Erythroblast (primary cell): Measurements from ENCODE around the gene NMRK2.

Experiments
- DNase-seq, 2 experiments: peaks; one replicate each; lab custom pipeline; 2025; lab: John Stamatoyannopoulos, UW
- GATA1 ChIP-seq: IDR thresholded peaks from 2 replicates; pipeline ENCODE4 v1.6.1; 2011; ENCODE audit warnings: low read depth, mild to moderate bottlenecking, control low read depth, low read length, moderate library complexity
- POLR2A ChIP-seq: IDR thresholded peaks from 2 replicates; pipeline ENCODE4 v1.6.1; 2011; ENCODE audit warnings: mild to moderate bottlenecking, low read length

The NMRK2 gene

DNA sequence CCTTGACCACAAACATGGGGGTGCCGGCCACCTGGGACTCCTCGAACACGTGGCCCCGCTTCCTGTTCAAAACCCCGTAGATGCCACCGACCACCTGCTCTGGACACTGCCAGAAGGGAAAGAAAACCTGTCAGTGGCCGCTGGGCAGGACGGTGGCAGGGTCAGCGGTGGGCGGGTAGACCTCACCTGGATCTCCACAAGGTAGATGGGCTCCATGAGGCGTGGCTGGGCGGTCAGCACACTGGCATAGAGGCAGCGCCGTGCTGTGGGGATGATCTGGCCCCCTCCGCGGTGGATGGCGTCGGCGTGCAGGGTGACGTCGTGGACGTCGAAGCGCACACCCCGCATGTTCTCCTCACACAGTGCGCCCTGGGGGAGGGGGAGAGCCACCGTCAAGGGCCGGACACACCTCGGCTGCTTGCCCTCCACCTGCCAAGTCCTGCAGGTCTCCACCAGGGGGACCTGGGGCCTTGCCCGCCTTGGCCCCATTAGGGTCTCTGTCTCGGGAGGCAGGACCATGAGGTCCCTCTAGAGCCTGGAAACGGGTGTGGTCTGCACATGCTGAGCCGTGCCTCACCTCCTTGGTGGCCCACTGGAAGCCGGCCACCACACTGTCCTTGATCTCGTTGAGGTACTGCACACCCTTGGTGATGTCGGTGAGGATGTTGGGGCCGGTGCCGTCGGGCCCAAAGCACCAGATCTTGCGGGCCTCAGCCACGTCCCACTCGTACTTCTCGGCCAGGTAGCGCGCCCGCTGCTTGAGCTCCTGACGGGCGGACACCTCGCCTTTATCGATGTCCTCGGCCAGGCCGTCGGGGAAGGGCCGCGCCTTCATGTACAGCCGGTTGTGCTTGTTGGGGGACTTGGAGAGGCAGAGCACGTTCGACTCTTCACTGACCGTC is 44.6 kb downstream of the NMRK2 start:
- peak; percentile 13 for TF ChIP-seq POLR2A
- no peak for TF ChIP-seq GATA1
- no peak for DNase-seq

GRCh38 chr19:3978145-3978544 is 45.3 kb downstream of the NMRK2 start:
- TF ChIP-seq POLR2A (no peak), GATA1 (no peak)
- DNase-seq: no peak

DNA sequence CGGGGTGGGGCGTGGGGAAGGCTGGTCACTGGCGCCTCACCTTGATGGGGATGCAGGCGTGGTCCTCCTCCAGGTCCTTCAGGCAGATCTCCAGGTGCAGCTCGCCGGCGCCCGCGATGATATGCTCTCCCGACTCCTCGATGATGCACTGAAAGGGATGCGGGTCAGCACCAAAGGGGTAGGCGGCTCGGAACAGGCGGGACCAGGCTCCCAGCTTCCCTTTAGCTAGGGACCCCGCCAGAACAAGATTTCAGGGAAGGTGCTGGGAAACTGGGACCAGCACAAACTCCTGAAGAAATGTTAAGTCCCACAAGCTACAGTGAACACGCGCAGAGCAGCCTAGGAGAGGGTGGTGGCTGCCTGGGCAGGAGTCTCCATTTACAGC is 46.4 kb downstream of the NMRK2 start:
- DNase-seq: no peak
- TF ChIP-seq POLR2A (no peak), GATA1 (no peak)

- TF ChIP-seq GATA1 (no peak), POLR2A (no peak)
- DNase-seq: no peak
Observed at GRCh38 chr19:3979674-3980352, 46.9 kb downstream of the NMRK2 start.

DNA sequence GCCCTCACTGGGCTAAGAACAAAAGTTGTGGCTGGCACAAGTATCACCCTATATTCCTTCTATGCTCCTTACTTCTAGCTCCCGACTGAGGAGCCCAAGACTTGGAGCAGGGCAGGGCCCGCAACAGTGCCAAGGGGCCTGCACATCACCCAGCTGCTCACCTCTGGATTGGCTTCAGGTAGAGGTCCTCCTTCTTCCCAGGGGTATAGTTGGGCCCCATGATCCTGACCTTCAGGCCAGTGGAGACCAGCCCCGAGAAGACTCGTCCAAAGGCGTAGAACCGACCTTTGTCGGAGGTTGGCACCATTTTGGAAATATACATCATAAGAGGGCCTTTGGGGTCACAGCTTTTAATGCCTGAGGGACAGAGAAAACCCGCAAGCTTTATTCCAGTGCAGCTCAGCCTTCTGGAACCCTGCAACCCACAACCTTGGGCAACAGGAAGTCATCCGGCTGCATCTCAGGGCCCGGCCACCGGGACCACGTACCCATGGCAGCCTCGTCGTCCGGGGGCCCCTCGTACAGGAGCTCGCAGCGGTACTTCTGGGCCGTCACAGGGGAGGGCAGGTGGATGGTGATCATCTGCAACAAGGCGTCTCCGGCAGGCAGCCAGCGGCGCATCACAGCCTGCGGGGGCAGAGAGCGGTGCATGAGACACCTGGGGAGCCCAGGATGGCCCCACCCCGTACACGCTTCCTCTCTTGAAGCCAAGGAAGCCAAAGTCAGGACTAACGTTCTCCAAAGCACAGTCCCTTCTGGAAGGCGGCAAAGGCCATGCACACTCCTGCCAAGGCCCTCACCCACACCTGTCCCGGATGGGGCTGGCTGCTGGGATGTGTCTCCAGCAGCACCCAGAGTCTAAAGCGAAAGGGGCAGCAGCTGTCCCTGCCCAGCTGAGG is 47.7 kb downstream of the NMRK2 start:
- no peak for DNase-seq
- TF ChIP-seq GATA1: no peak
- no peak for TF ChIP-seq POLR2A

- no peak for DNase-seq
Observed at GRCh38 chr19:3981373-3981735, 48.5 kb downstream of the NMRK2 start.

DNA sequence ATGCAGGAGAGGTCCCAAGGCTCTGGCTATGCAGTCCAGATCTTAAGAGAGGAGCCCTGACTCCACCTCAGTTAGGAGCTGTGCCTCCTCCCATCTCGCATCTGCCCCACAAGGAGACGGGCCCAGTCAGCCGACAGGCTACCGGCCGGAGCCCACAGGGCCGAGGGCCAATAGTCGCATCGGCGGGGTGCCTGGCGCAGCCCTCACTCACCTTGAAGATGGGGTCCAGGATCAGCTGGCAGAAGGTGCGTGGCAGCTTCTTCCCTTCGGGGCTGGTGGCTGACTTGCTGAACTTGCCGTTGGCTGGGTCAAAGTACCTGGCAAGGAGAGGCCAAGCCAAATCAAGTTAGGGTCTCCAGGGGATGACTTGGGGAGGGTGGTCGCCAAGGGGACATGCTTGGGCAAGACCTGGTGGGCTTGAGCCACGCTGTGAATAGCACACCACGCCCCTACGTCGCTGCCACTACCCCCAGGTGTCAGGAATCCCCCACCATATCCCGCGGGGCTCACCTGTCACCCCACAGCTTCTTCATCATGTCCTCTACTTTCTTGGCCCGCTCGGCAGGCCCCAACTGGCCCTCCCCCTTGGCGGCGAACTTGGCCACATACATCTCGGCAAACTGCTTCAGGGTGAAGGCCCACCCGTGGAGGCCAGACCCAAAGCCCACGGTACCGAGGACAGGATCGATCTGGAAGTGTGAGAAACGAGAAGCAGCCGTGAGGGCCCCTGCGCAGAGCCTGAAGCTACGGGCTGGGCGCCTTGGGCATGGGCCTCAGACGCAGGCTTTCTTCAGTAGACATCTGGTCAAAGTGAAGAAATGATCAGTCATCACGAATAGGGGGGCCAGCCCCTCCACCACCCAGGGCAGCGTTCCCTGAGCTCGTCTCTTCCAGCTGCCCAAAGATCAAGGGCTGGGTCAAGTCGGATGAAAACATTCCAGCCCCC is 49.1 kb downstream of the NMRK2 start:
- TF ChIP-seq POLR2A: no peak
- no peak for TF ChIP-seq GATA1
- no peak for DNase-seq

More at GRCh38 chr19:3981373-3981735, 48.5 kb downstream of the NMRK2 start:
- no peak for TF ChIP-seq GATA1
- TF ChIP-seq POLR2A: no peak

DNA sequence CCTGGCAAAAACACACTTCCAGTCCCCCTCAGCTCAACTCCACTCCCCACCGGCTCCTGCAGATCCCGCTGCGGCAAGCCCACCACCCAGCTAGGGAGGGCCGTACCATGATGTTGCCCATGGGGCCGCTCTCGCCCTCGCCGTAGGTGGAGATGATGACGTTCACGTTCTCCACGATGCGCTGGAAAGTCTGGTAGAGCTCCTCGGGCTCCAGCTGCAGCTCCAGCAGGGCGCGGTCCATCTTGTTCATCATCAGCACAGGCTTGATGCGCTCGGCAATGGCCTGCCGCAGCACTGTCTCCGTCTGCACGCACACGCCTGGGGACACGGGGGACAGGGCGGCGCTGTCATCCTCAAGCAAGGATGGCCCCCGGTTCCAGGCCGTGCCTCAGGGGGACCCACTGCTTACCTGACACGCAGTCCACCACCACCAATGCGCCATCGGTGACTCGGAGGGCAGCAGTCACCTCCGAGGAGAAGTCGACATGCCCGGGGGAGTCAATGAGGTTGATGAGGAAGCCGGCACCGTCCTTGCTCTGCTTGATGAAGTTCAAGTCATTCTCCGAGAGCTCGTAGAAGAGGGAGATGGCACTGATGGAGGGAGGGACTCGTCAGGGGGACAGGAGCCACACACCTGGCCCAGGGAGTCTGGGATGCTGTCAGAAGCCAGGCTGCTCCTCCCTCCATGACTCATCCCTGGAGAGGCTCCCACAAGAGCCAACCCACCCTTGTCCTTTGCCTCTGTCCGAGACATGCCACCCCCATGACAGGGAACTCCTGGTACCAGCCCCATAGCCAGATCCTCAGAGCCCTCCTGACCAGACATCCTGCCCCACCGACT is 50.1 kb downstream of the NMRK2 start:
- DNase-seq: no peak
- TF ChIP-seq POLR2A: no peak
- no peak for TF ChIP-seq GATA1

DNA sequence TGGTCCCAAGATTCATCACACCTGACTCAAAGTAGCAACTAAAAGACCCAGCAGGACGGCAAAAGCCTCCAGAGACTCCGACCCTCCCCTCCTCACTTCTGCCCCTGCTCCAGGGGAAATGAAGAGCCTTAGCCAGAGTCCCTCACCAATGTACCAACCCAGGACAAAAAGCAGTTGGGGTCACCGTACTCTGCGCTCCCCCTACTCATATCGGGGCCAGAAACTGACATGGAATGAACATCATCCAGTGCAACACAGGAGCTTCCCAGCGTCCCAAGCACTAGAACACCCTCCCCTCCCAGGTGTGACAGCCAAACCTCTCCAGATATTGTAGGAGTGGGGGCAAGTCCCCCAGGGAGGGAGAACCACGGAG is 50.7 kb downstream of the NMRK2 start:
- TF ChIP-seq GATA1: no peak
- TF ChIP-seq POLR2A: no peak
- DNase-seq: no peak

DNA sequence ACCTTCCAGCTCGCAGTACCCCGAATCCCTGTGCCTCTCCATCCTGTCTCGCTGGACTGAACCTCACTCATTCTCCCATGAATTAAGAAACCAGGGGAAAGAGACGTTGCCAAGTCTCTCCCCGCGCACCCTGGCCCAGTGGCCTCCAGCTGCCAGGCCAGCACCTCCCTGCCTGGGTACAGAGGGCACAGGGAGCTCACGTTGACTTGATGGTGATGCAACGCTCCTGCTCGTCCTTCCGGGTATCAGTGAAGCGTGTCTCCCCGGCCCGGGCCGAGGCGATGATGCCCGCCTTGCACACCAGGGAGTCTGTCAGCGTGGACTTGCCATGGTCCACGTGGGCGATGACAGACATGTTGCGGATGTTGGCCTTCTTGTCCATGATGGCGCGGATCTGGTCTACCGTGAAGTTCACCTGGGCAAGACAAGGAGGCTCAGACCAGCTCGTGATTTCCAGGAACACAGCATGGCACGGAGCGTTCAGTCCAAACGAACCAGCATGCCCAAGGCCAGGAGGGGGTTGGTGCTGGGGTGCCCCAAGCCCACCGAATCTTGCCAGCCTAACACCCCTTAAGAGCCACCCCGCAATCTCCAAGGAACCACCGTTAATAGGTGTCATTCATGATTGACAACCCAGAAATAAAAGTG is 51.2 kb downstream of the NMRK2 start:
- no peak for DNase-seq

GRCh38 chr19:3984584-3984907 is 51.7 kb downstream of the NMRK2 start:
- peak in 1 of 2 experiments; percentile 82 for DNase-seq
- TF ChIP-seq GATA1 (no peak), POLR2A (no peak)

More for the DNA sequence above, 51.2 kb downstream of the NMRK2 start:
- TF ChIP-seq POLR2A (no peak), GATA1 (no peak)
